ENCODE results near the gene LMF1.

The LMF1 gene

DNA sequence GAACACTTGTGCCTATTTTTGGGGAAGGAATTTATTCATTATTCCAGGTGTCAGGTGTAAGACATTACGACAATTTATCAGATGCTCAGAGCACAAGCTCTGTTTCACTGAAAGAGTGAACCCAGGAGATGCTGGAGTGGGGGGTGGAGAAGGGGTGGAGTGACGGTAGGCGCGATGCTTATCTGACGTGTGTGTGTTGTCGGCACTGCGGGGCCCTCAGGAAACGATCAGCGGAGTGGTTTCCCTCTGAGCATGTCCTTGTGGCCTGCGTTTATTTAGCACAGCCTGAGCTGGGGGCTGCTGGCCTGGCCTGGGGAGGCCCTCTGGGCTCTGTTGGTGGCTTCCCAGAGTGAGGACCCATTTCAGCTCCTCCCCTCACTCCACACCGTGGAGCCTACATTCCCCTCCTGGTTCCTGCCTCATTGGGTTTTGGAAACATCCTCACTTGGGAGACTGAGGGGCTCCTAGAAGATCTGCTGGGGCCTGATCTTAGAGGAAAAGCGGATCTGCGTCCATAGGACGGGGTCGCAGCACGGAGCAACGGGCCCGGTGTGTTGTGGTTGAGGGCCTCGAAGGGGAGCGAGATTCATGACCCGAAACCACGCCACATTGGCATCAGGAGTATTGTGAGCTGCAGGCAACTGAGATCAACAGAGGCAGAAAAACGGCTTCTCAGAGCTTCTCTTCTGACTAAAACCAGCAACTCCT, 151.3 kb downstream of the LMF1 start:
- Histone ChIP-seq H4K20me1 (ENCODE audit: low read depth, low read length) (no peaks in the 10 kb centered on the region), H3F3A (ENCODE audit: insufficient read depth) (no peaks in the 10 kb centered on the region), H3K9ac (ENCODE audit: low read length) (no peak overlapping the region), H2AFZ (ENCODE audit: low read depth, low read length, severe bottlenecking) (no peak overlapping the region), H3K79me2 (ENCODE audit: insufficient read depth, low read length) (no peaks in the 10 kb centered on the region), H3K4me3 (ENCODE audit: insufficient read depth, low read length, poor library complexity, severe bottlenecking) (no peak overlapping the region), H3K9me3 (ENCODE audit: insufficient read depth, low read length) (no peaks in the 10 kb centered on the region), H3K27ac (ENCODE audit: low read depth, low read length) (no peak overlapping the region), H3K9me2 (replicated peaks; ENCODE audit: insufficient read depth, low read length) (no peaks in the 10 kb centered on the region), H3K36me3 (ENCODE audit: low read length) (no peaks in the 10 kb centered on the region), H3K4me2 (ENCODE audit: low read depth, low read length, poor library complexity, severe bottlenecking) (no peak overlapping the region), H3K27me3 (ENCODE audit: low read length) (no peaks in the 10 kb centered on the region)
- TF ChIP-seq, protein P1, sequence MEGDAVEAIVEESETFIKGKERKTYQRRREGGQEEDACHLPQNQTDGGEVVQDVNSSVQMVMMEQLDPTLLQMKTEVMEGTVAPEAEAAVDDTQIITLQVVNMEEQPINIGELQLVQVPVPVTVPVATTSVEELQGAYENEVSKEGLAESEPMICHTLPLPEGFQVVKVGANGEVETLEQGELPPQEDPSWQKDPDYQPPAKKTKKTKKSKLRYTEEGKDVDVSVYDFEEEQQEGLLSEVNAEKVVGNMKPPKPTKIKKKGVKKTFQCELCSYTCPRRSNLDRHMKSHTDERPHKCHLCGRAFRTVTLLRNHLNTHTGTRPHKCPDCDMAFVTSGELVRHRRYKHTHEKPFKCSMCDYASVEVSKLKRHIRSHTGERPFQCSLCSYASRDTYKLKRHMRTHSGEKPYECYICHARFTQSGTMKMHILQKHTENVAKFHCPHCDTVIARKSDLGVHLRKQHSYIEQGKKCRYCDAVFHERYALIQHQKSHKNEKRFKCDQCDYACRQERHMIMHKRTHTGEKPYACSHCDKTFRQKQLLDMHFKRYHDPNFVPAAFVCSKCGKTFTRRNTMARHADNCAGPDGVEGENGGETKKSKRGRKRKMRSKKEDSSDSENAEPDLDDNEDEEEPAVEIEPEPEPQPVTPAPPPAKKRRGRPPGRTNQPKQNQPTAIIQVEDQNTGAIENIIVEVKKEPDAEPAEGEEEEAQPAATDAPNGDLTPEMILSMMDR (IDR thresholded peaks at IDR 0.05; ENCODE audit: insufficient read depth, low read length, poor library complexity, severe bottlenecking), result no peak
- TF ChIP-seq EZH2phosphoT487 (conservative IDR thresholded peaks at IDR 0.05; ENCODE audit: low read length), result no peak

DNA sequence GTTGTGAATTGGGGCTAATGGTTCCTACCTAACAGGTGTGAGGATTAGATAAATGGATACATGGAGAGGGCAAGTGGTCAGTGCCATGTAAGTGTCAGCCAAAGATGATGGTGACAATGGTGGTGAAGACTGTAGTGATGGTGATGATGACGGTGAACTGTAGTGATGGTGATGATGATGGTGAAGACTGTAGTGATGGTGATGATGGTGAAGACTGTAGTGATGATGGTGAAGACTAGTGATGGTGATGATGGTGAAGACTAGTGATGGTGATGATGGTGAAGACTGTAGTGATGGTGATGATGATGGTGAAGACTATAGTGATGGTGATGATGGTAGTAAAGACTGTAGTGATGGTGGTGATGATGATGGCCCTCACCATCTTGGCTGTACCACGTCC, 152.2 kb downstream of the LMF1 start:
- H3K4me3 ChIP-seq (ENCODE audit: insufficient read depth, low read length, poor library complexity, severe bottlenecking), result no peak overlapping the region
- no peaks in the 10 kb centered on the region for H3K27me3 ChIP-seq (ENCODE audit: low read length)
- no peaks in the 10 kb centered on the region for H3K36me3 ChIP-seq (ENCODE audit: low read length)
- no peak overlapping the region for H3K4me2 ChIP-seq (ENCODE audit: low read depth, low read length, poor library complexity, severe bottlenecking)
- H3F3A ChIP-seq (ENCODE audit: insufficient read depth), result no peaks in the 10 kb centered on the region
- H3K9ac ChIP-seq (ENCODE audit: low read length), result no peak overlapping the region
- H2AFZ ChIP-seq (ENCODE audit: low read depth, low read length, severe bottlenecking), result no peak overlapping the region
- H3K9me2 ChIP-seq (replicated peaks; ENCODE audit: insufficient read depth, low read length), result no peaks in the 10 kb centered on the region
- no peaks in the 10 kb centered on the region for H4K20me1 ChIP-seq (ENCODE audit: low read depth, low read length)
- no peak overlapping the region for H3K27ac ChIP-seq (ENCODE audit: low read depth, low read length)
- H3K79me2 ChIP-seq (ENCODE audit: insufficient read depth, low read length), result no peaks in the 10 kb centered on the region
- TF ChIP-seq, protein P1 (IDR thresholded peaks at IDR 0.05; ENCODE audit: insufficient read depth, low read length, poor library complexity, severe bottlenecking), result no peak
- no peak for TF ChIP-seq EZH2phosphoT487 (conservative IDR thresholded peaks at IDR 0.05; ENCODE audit: low read length)
- H3K9me3 ChIP-seq (ENCODE audit: insufficient read depth, low read length), result no peaks in the 10 kb centered on the region

- no peaks in the 10 kb centered on the region for H3K9me3 ChIP-seq (ENCODE audit: insufficient read depth, low read length)
- H3K4me2 ChIP-seq (ENCODE audit: low read depth, low read length, poor library complexity, severe bottlenecking), result no peak overlapping the region
- H3K27me3 ChIP-seq (ENCODE audit: low read length), result no peaks in the 10 kb centered on the region
These were observed 152.7 kb downstream of the LMF1 start for GRCh38 chr16:818132-818531.

More at GRCh38 chr16:818132-818531, 152.7 kb downstream of the LMF1 start:
- H3K9ac ChIP-seq (ENCODE audit: low read length), result no peak overlapping the region
- H3F3A ChIP-seq (ENCODE audit: insufficient read depth), result no peaks in the 10 kb centered on the region
- TF ChIP-seq, protein P1 (IDR thresholded peaks at IDR 0.05; ENCODE audit: insufficient read depth, low read length, poor library complexity, severe bottlenecking), result no peak
- TF ChIP-seq EZH2phosphoT487 (conservative IDR thresholded peaks at IDR 0.05; ENCODE audit: low read length), result no peak
- no peak overlapping the region for H3K27ac ChIP-seq (ENCODE audit: low read depth, low read length)
- no peaks in the 10 kb centered on the region for H3K36me3 ChIP-seq (ENCODE audit: low read length)
- no peaks in the 10 kb centered on the region for H4K20me1 ChIP-seq (ENCODE audit: low read depth, low read length)
- H3K9me2 ChIP-seq (replicated peaks; ENCODE audit: insufficient read depth, low read length), result no peaks in the 10 kb centered on the region
- H3K79me2 ChIP-seq (ENCODE audit: insufficient read depth, low read length), result no peaks in the 10 kb centered on the region
- H3K4me3 ChIP-seq (ENCODE audit: insufficient read depth, low read length, poor library complexity, severe bottlenecking), result no peak overlapping the region
- H2AFZ ChIP-seq (ENCODE audit: low read depth, low read length, severe bottlenecking), result no peak overlapping the region

Data from SU-DHL-6 (cell line).